Measurements from ENCODE around the gene BAD. TPM values are rescaled to one million over a fixed set of nuclear protein-coding genes. Genes with fewer than 3 reads are reported as not detected.

The BAD gene
- total and polyA plus RNA-seq, 4 donors: 16.0 to 39.5 (median 30.2) TPM

GRCh38 chr11:64263021-64263946 lies 21.2 kb downstream of the BAD start:
- 89% methylated on average over 29 of the region's 29 CpGs for WGBS
- Histone ChIP-seq H3K27ac (ENCODE audit: low read depth in 1 of 2, low read length in 2 of 2) (no peak overlapping the region), H3K4me1 (ENCODE audit: control insufficient read depth in 4 of 4, insufficient read depth in 4 of 4, low read length in 3 of 4) (peaks cover under 1 to 9% (median 5%) of the 10 kb centered on the region in 4 donors), H3K9me3 (ENCODE audit: control insufficient read depth in 4 of 4, low read length in 3 of 4) (no peaks in the 10 kb centered on the region), H3K36me3 (ENCODE audit: control insufficient read depth in 4 of 4, insufficient read depth in 3 of 4, low read depth in 1 of 4, low read length in 3 of 4) (peaks cover 0 to 12% (median 3%) of the 10 kb centered on the region in 4 donors), H3K4me3 (ENCODE audit: low read depth in 1 of 3, low read length in 3 of 3) (no peak overlapping the region), H3K9ac (ENCODE audit: low read depth in 1 of 2, low read length in 2 of 2) (no peak overlapping the region), H3K27me3 (ENCODE audit: control insufficient read depth in 4 of 4, insufficient read depth in 4 of 4, low read length in 3 of 4) (no peaks in the 10 kb centered on the region)
- TF ChIP-seq TAF1 (conservative IDR thresholded peaks at IDR 0.05) (no peak), YY1 (IDR thresholded peaks at IDR 0.05) (no peak), MAX (IDR thresholded peaks at IDR 0.05) (no peak), EGR1 (IDR thresholded peaks at IDR 0.05; ENCODE audit: low read depth in 2 of 2) (no peak), GABPA (IDR thresholded peaks at IDR 0.05 in 1 of 2, conservative IDR thresholded peaks at IDR 0.05 in 1 of 2) (no peak), RXRA (IDR thresholded peaks at IDR 0.05) (no peak), HNF4A (conservative IDR thresholded peaks at IDR 0.05) (no peak), REST (IDR thresholded peaks at IDR 0.05) (no peak), ATF3 (IDR thresholded peaks at IDR 0.05) (no peak), RAD21 (IDR thresholded peaks at IDR 0.05) (no peak), ZBTB33 (IDR thresholded peaks at IDR 0.05) (no peak), HNF4G (IDR thresholded peaks at IDR 0.05) (no peak), NR2F2 (IDR thresholded peaks at IDR 0.05) (no peak)
- DNase-seq (ENCODE audit: low spot score): no peak

GRCh38 chr11:64262271-64263002 lies 22.0 kb downstream of the BAD start:
- no peak overlapping the region for H3K27ac ChIP-seq (ENCODE audit: low read depth in 1 of 2, low read length in 2 of 2)
- DNase-seq (ENCODE audit: low spot score): no peak
- TF ChIP-seq SP1 (IDR thresholded peaks at IDR 0.05): no peak
- no peak for TF ChIP-seq HNF4A (conservative IDR thresholded peaks at IDR 0.05)
- TF ChIP-seq RXRA (IDR thresholded peaks at IDR 0.05): no peak
- TF ChIP-seq ZBTB33 (IDR thresholded peaks at IDR 0.05): no peak
- no peak for TF ChIP-seq GABPA (IDR thresholded peaks at IDR 0.05 in 1 of 2, conservative IDR thresholded peaks at IDR 0.05 in 1 of 2)
- no peak for TF ChIP-seq HNF4G (IDR thresholded peaks at IDR 0.05)
- TF ChIP-seq RAD21 (IDR thresholded peaks at IDR 0.05): no peak
- no peak for TF ChIP-seq JUND (IDR thresholded peaks at IDR 0.05)
- no peak for TF ChIP-seq FOXA1 (IDR thresholded peaks at IDR 0.05)
- TF ChIP-seq CTCF (IDR thresholded peaks at IDR 0.05; ENCODE audit: low read depth, low read length, missing input control): no peak
- TF ChIP-seq NR2F2 (IDR thresholded peaks at IDR 0.05): no peak
- no peak for TF ChIP-seq YY1 (IDR thresholded peaks at IDR 0.05)
- TF ChIP-seq TAF1 (conservative IDR thresholded peaks at IDR 0.05): no peak

More at GRCh38 chr11:64262271-64263002, 22.0 kb downstream of the BAD start:
- Histone ChIP-seq H3K9ac (ENCODE audit: low read depth in 1 of 2, low read length in 2 of 2) (no peak overlapping the region), H3K36me3 (ENCODE audit: control insufficient read depth in 4 of 4, insufficient read depth in 3 of 4, low read depth in 1 of 4, low read length in 3 of 4) (peaks cover 0 to 12% (median 3%) of the 10 kb centered on the region in 4 donors), H3K9me3 (ENCODE audit: control insufficient read depth in 4 of 4, low read length in 3 of 4) (no peaks in the 10 kb centered on the region), H3K4me3 (ENCODE audit: low read depth in 1 of 3, low read length in 3 of 3) (no peak overlapping the region), H3K27me3 (ENCODE audit: control insufficient read depth in 4 of 4, insufficient read depth in 4 of 4, low read length in 3 of 4) (no peaks in the 10 kb centered on the region), H3K4me1 (ENCODE audit: control insufficient read depth in 4 of 4, insufficient read depth in 4 of 4, low read length in 3 of 4) (peaks cover 0 to 3% (median 0%) of the 10 kb centered on the region in 4 donors)
- 96% methylated on average over 42 of the region's 42 CpGs for WGBS
